NCI-H82 treated with DMSO at 0.1 percent for 48 hours (cell line): ENCODE results near the gene CAMTA1.

Source experiments
- DNase-seq: peaks from one replicate; lab custom pipeline; 2025; ENCODE audit not compliant: unreplicated experiment; lab: John Stamatoyannopoulos, UW

The CAMTA1 gene

DNA sequence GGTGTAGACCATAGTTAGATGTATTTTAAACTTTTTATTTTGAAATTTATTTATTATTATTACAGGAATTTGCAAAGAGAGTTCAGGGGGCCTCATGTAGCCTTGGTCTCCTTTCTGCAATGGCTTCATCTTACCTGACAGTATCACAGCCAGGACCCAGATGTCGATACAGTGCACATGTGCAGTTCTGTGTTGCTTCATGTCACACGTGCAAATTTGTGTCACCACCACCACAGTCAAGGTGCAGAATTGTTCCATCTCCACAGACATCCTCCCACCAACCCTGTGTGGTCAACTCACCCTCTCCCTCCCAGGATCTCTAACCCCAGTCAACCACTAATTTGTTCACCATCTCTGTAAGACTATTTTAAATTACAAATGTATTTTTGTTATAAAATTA, 184.5 kb downstream of the CAMTA1 start:
- no peak for DNase-seq

DNA sequence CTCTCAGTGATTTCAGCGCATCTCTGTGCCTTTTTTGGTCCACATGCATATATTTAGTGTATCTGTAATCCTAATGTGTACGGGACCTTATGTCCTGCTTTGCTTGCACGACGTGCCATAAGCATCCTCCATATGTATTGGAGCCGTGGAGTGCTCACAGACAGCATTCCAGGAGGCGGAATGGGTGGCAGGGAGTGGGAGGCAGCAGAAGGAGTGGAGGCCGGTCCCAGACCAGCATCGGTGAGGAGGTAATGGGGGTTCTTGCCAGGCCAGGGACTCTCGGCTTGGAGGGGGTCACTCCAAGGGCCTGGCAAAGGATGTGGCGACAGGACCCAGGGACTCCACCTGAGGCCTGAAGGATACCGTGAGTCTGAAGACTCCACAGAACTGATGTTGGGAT, 185.0 kb downstream of the CAMTA1 start:
- DNase-seq: no peak

DNA sequence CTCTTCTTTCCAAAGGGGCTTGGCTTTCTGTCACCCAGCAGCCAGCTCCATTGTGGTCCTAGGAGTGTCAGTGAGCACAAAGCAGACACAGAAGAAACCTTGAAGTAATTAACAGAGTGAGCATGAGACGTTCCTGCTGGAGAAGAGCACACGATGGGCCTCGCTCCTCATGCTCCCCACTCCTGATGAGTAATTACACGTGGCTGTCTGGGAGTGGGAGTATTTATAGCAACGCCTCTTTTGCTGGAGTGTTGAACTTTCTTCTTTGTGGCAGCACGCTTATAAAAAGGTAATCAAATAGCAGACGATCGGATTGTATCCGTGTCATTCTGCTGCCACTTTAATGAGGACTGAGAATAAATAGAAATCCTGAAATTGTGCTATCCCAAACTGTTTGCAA, 185.8 kb downstream of the CAMTA1 start:
- no peak for DNase-seq

DNA sequence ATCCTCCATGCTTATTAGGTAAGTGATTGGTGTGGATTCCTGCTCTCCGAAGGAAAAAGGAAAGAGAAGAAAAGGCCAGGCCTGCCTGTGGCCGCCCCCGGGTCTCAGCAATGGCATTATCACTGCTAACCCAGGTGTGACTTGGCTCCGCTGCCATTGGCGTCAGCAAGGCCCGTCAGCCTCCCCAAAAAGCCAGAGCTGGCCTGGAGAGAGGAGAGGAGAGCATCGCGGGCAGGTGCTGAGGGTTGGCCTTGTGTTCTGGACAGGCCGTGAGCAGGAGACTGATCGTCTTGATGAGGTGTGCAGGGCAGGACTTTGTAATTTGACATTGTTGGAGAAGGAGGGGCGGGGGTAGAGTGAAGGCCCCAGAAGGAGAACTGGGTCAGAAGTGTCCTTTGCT, 186.4 kb downstream of the CAMTA1 start:
- DNase-seq: no peak

DNA sequence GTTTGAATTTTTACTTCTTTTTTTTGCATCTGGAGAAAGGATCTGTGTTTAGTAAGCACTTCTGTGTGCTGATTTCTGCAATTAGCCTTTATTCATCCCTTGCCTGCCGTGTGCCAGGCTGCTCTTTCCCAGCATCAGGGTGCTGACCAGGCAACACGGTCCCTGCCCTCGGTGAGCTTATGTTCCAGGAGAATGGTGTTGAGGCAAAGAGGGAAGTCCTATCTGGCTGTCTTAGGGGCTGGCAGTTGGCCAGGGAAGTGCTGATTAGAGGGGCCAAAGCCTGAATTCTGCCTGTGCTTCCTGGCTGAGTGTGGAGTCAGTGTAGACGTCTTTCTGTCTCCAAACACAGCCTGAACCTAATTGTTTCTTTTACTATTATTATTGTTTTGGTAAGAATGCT, 187.1 kb downstream of the CAMTA1 start:
- DNase-seq: no peak

DNA sequence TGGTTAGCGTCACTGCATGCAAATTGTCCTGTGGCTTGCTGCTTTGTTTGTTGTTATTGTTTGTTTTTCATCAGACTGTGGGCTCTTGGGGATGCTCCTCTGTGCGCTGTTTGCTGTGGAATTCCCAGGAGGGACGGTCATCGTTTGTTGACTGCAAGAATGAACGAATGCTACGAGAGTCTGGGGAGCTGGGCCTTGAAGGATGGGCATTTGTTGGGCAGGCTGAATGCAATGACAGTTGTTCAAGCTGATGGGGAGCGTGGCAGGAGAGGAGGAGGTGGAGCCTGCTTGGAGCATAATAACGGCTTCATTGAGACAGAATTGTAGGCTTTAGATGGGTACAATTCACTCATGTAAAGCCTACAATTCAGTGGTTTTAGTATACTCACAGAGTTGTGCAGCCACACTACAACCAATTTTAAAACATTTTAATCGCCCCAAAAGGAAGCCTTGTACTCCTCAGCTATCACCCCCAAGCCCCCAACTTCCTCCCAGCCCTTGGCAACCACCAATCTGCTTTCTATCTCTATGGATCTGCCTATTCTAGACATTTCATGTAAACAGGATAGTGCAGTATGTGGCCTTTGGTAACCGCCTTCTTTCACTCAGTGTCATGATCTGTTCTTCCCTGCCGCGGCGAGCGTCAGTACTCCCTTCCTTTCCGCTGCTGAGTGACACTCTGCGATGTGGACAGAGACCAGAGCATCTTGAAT, 190.2 kb downstream of the CAMTA1 start:
- DNase-seq: no peak

DNA sequence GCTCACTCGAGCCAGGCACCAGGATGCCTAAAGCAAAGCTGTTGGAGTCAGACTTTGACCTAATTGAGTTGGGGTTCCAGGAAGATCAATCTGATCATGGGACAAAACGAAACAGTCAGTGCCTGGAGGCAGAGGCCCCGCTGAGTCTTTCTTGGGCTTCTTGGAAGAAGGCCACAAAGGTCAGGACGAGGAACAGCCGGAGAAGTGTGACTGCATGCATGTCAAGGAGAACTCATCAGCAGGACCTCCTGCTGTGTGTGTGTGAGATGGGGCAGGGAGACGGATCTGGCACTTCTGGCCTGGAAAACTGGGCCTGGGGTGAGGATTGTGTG, 190.8 kb downstream of the CAMTA1 start:
- DNase-seq: no peak

DNA sequence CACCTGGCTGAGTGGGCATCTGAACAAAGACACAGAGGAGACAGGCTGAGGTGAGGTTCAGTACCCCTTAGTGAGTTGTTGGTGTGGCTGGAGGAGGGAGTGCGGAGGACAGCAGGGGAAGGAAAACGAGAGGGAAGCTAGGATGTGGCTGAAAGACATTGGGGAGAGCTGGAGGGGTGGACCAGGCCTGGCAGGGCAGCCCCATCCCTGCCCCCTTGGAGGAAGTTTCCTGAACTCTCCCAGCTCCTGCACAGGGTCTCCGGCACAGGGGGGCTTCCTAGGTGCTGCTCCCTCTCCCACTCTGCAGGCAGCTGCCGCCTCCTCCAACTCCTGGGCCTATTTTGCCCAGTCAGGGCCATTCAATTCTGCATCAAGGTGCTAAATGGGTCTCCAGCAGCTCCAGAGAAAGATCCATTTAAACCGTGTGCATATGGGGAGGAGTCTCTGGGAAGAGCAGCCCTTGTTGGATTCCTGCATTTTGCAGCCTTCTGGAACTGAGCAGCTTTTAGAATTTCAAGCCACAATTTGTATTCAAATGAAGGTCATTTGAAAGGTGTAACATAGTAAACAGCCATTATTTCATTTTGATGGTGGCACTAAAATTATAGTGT, 193.9 kb downstream of the CAMTA1 start:
- DNase-seq: no peak

DNA sequence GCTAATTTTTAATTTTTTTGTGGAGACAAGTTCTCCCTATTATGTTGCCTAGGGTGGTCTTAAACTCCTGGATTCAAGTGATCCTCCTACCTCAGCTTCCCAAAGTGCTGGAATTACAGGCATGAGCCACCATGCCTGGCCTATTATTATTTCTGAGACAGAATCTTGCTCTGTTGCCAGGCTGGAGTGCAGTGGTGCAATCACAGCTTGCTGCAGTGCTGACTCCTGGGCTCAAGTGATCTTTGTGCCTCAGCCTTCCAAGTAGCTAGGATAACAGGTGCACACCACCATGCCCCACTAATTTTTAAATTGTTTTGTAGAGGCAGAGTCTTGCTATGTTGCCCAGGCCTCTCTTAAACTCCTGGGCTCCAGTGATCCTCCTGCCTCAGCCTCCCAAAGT, 196.3 kb downstream of the CAMTA1 start:
- no peak for DNase-seq

DNA sequence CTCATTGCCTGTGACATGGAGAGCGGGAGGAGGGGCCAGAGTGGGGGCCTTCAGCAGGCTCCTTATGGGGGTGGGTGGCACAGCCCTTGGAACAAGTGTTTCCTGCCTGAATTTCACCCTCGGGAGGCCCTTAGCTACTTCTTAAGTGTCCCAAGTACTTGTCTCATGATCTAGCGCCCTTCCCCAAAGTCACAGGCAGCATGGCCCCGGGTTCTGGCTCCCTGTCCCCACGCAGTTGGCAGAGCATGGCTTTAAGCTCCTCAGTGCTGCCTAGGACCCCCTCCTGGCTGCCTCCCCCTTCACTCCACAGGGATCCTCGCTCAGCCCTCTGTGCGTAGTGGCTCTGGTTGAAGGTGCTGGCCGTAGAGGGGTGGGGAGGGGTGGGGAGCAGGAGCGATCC, 197.2 kb downstream of the CAMTA1 start:
- DNase-seq: no peak

DNA sequence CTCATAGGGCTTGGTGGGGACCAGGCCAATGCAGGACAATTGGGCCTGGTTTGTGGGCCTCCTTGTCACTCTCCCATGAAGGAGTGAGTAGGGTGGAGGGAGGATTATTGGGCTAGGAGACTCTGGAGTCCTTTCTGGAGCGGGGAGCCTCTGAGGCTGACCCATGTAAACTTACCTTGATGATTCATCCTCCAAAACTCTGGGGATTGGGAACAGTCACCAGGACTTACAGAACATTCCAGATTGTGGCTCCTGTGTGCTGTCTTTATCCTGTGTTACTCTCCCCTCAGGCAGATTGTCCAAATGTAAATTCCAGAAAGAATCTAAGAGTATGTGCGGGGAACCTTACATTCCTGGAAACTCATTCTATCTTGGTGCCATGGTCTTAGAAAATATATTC, 197.6 kb downstream of the CAMTA1 start:
- no peak for DNase-seq

DNA sequence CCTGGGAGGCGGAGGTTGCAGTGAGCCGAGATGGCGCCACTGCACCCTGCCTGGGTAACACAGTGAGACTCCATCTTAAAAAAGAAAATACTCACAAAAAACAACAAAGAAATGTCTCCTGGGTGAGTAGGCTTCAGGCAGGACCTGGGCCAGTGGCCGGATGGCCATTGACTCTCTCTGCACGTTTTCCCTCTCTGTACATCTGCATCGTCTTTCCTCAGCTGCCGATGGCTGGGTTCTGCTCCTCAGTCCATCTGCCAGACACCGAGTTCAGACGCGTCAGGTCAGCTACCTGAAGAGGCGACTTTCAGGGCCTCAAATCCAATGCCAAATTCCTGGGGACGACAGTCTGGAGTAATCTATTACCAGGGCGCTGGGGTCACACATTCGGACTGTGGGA, 199.3 kb downstream of the CAMTA1 start:
- DNase-seq: no peak

DNA sequence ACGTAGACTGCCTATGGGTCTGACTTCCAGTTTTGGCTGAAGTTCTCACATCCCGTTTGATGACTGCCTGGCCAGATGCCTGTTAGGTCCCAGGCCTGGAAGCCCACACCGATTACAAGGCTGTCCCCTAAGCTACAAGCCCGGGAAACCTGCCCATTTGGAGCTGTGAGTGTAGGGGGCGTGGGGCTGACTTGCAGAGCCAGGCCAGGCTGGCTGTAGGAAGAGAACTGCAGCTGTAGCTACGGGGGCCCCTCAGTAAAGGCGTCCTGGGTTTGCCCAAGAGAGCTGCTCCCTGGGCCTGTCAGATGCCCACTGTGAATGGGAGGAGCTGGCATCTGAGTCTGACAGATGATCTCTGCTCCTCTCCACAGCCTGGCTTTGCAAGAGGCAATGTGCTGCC, 199.7 kb downstream of the CAMTA1 start:
- DNase-seq: no peak

DNA sequence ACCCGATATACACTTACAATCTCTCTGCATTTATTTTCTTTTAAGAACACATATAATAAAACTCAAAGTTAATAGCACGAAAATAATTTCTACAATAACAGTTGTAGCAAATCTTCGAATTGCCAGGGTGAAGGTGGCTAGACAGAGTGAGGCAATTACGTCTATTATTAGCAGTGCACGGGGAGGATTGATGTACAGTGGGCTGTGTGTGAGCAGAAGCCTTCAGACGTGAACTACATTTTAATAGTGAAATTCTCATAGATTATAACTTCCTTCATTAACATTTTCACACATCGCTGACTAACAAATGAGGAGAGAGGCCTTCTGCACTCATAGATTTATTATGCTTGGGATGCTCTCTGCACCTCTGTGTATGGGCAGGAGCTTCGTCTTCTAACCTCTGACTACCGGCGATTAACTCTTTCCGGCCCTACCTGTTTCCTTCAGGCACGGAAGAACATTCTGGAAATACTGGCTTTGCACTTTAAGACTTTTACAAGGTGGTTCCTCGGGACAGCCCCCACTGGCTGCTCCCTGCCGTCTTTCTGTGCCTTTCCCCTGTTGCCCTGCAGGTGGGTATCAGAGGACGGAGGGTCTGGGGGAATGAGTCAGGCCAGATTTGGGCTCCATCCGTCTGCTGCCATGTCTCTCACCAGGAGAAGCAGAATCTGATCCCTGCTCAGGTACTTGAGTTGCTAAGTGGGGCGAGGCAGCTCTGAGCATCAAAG, 200.5 kb downstream of the CAMTA1 start:
- DNase-seq: no peak

DNA sequence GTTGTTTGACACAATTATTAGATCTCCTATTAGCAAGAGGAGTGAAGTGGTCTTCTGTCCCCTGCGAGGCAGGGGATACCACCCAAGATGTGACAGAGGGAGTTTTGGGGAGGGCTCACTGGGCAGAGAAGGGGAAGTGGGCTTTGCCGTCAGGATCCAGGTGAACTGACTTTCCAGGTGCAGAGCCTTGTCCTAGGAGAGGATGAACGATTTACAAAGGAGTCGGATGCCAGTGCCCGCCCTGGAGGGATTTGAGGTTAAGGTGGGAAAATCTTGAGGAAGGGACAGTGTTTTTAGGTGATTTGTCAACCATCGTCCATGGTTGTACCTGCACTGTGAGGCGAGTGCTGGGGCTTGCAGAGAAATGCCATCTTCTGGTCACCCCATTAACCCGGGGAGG, 201.0 kb downstream of the CAMTA1 start:
- DNase-seq: no peak

DNA sequence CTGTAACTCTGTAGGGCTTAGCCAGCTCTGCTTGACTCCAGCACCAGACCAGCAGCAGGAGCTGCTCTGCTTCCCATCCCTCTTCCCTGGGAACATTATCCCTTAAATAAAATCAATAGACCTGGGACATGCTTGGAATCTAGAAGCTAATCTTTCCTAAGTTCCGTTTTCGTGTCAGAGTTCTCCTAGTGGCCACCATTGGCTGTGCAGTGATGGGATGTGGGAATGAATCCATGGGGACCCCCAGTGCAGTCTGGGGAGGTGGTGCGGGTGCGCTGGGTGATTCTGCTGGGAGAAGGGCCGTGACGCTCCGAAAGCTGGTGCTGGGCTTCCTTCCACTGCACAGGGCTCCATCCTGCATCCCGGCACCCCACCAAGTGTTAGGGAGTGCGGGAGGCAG, 202.7 kb downstream of the CAMTA1 start:
- no peak for DNase-seq

DNA sequence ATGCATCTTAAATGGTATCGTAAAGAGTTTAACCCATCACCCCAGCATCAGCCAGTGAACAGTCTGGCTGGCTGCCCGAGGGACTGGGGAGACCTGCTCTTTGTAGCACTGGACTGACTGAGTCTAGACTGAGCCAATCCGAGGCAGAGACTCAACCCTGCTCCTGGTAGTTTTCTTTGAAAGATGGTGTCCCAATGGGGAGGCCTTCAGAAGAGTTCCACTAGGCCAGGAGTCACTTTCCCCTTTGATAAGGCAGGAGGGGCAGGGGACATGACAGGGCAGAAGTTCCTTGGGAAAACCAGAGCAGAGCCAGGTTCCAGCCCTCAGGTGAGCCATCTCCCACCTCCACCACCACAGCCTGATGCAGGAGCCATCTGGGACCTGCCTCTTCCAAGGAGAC, 203.5 kb downstream of the CAMTA1 start:
- DNase-seq: no peak

DNA sequence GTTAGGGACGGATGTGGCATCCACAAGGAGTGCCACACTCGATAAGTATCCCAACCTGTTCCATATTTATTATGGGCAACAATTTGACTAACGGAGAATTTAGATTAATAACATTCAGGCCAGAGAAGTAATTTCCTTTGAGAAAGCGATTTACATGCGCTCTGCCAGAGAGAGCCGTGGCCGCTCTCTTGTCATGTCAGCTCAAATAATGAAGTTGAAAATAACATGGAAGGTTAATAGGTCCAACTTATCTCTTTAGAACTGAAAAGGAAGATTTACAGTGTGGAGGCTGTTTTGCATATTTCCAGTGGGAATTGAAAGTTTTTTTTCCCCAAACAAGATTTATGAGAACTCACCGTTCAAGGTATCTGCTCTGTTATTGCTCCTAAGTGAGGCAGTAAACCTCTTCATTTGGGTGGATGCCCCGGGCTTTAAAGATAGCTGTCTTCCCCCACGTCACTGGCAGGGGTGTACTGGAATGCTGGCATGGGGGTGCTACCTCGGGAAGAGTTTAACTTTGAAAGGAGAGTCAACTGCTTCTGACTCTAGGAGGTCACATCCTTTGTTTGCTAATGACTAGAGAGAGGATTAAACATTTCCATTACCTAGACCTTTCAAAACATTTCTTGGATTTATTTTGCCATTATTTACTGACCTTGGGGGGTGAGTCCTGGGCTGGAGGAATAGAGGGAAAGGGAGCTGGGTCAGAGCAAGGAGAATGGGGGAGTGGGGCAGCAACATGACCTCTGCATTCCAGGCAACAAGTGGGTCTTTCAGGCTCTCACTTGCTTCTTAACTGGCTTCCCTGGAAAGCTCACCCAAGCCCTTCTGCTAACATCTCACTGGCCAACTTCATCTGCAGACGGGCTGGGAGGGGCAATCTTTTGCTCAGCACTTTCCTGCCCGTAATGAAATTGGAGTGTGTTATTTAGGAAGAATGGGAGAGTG, 204.2 kb downstream of the CAMTA1 start:
- no peak for DNase-seq

DNA sequence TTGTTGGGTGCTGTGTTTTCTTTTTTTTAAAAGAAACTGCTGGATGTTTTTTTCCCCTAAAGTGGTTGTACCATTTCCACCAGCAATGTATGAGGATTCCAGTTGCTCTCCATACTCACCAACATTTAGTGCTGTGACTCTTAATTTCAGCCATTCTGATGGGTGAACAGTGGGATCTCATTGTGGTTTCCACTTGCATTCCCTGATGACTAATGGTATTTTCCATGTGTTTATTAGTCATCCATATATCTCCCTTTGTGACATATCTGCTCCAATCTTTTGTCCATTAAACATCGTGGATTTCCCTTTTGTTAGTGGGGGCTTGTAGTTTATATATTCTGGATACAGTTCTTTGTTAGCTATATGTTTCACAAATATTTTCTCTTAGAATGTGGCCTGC, 206.0 kb downstream of the CAMTA1 start:
- DNase-seq: no peak

DNA sequence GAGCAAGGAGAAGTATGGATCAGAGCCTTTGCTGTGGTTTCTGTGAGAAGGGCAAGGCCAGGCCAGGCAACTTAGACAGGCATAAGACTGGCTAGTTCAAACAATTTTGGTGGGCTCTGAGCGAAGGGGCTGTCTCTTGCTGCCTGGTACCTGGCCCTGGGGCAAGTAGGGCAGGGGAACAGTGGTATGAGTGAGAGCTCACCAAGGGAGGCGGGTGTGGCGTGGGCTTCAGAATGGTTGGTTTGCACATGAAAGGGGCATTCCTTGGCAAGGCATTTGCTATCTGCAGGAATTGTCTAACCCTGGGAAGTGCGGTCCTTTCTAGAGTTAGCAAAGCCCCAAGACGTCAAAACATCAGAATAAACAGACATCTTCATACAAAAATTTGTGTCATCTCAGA, 210.5 kb downstream of the CAMTA1 start:
- DNase-seq: no peak

DNA sequence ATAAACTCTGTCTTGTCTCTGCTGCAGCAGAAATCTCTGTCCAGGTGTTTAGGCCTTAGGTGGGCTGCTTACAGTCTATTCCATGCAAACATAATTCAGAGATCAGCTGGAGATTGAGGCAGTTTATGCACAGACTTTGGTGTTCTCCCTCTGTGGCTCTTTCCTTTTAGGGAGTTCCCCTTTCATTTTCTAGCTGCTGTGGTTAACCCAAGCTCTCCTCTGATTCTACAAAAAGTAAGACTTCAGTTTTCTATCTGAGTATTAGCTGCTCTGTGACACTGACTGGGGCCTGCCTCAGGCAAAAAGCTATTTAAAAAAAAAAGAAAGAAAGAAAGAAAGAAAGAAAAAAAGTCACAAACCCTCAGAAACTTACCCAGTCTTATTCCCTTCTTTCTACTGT, 211.1 kb downstream of the CAMTA1 start:
- no peak for DNase-seq

DNA sequence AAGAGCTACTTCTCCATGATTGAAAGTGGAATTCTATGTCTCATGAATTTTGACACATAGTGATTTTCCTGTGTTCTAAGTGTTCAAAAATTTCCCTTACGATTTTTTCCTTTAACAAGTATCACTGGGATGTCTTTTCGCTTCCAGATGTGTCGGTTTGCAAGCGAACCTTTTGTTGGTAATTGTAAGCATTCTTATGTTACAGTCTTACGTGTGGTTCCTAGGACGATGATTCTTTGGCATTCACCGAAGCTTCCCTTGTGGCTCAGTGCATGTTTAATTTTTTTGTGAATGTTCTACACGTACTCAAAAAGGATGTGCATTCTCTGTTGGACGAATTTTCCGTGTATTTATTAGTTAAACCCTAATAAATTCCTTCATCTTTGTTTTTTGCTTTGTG, 211.6 kb downstream of the CAMTA1 start:
- DNase-seq: no peak
